ENCODE results near the gene ANOS1.

DNA sequence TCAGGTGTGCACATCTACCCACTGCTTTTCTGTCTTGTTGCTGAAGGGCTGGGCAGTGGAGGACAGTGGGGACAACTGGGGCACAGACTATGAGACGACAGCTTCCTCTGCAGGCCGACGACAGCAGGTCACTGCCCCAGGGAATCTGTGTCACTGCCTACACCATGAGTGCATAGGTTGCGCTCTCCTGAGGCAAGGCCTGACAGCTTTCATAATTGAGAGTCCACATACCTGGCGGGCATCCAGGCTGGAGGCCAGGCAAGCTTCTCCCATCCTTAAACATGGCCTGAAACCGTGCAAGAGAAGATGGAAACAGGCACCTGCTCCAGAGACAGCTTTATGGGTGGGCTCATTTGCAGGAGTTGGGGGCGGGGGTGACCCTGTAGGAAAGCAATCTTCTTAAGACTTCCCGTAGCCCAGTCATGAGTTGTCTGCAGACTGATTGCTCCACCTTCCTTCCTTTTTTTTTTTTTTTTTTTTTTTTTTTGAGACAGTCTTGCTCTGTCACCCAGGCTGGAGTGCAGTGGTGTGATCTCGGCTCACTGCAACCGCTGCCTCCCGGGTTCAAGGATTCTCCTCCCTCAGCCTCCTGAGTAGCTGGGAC lies 2.9 kb downstream of the ANOS1 start:
- no peak for TF ChIP-seq CTCF (IDR thresholded peaks at IDR 0.05; ENCODE audit: control extremely low read depth in 1 of 3, insufficient read depth in 1 of 3, low read depth in 1 of 3, low read length in 3 of 3)
- TF ChIP-seq EZH2 (IDR thresholded peaks at IDR 0.05; ENCODE audit: low read depth, low read length, severe bottlenecking): no peak
- TF ChIP-seq GABPA (IDR thresholded peaks at IDR 0.05; ENCODE audit: borderline replicate concordance, insufficient read depth, low read length): no peak
- TF ChIP-seq POLR2A (IDR thresholded peaks at IDR 0.05; ENCODE audit: control extremely low read depth in 1 of 2, low read depth in 2 of 2, low read length in 2 of 2): no peak
- no peak for TF ChIP-seq CHD1 (IDR thresholded peaks at IDR 0.05; ENCODE audit: low read depth, low read length)
- no peak for TF ChIP-seq TAF1 (IDR thresholded peaks at IDR 0.05; ENCODE audit: low read depth, low read length)
- no peak for TF ChIP-seq MAFK (IDR thresholded peaks at IDR 0.05; ENCODE audit: low read depth, low read length)
- TF ChIP-seq SRF (IDR thresholded peaks at IDR 0.05; ENCODE audit: low read depth, low read length): no peak
- no peak for TF ChIP-seq CHD2 (IDR thresholded peaks at IDR 0.05; ENCODE audit: low read length)
- TF ChIP-seq CREB1 (IDR thresholded peaks at IDR 0.05): no peak
- TF ChIP-seq KDM4A (IDR thresholded peaks at IDR 0.05; ENCODE audit: low read depth, low read length, severe bottlenecking): no peak
